HG03558 (cell line): ENCODE measurements around the gene HOXA7.

Experiments
- ATAC-seq: cut with Tn5 transposase; IDR thresholded peaks from one replicate; pipeline ENCODE4 v1.9.1; 2021; ENCODE audit warnings: moderate number of reproducible peaks; ENCODE audit not compliant: unreplicated experiment; ENCODE audit errors: extremely low read depth

The HOXA7 gene

DNA sequence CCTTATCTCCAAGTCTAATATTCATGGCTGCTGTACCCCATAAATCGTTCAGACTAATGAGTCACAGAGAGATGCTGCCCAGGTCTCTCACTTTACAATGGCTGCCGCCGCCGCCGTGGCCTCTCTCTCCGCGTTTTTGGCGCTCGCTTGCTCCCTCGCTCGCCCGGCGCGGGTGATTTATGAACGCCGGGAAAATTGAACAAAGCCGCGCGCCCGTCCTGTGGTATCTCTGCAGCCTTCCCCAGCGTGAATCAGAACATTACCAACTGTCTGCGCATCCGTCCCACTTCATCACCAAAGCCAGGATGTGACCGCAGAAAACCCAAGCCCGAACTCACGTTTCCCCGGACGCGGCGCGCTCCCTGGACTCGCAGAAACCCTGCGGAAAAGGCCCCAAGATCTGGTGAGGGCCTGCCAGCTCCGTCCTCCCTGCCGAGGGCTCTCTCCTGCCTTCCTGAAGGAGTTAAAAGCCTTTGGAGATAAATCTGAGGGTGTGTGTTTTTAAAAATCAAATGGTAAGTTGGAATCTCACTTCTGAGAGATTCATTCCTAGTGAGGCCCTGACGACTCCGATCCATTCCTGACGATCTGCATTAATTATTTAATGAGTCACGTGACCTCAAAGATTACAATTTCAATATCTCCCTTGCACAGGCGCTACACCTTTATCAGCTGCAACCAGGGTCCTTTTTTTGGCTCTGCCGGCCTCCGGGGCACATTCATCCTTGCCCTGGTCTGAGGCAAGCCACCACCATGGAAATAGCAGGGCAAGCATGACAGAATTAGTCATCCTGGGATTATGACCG, 32.2 kb downstream of the HOXA7 start:
- ATAC-seq, result no peak

GRCh38 chr7:27123477-27124053, 32.9 kb downstream of the HOXA7 start:
- no peak for ATAC-seq

DNA sequence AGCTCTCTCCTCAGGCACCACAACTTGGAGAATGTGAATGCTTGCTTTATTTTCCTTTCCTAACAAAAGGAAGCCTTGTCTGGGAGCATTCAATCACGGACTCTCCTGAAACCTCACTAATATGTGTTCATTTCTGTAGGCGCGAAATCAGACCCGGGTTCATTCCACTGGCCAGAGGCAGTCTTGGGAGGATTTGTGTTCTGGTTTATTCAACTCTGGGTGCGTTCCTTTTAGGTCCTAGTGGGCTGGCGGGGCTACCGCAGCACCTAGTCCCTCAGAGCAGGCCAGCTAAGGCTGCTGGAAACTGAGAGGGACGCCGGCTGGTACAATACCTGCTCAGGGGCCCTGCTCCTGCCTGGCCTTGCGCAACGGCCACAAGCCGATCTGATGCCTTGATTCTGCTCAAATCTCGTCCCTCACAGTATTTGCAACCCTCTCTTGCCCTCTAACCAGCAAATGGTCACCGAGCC, 33.4 kb downstream of the HOXA7 start:
- ATAC-seq, result no peak

DNA sequence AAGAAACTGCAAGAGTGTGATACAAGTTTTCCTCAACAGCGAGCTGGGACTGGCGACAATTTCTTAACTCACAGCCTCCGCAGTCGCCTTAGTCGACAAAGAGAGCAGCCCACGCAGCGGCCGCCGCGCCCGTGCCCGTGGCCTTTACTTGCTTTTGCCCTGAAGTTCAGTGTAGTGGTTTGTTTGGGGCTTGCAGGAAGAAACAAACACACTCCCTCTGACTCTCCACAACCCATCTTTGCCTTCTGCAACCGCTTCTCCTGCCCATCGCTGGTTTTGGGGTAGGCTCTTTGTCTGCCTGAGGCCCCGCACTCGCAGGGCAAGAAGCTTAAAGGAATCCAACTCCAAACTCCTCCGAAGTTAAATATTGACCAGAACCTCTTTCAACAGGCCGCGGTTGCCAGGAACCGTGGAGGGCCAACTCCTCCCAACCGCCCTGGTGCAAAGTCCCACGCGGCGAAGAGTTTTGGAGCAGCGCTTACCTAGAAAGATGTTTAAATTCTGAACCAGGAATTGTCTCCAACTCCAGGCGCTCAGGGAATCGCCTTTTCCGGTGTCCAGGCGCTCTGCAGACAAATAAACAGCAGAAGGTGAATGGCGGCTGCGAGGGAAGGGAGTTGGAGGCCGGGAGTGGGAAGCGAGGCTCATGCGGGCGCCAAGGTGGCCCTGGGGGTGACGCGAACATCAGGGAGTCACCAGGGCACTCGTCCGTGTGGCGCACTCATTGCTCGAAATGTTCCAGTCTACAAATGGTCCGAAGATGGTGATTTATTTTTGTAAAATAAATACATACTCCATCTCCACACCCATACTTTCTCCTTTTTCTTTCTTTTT, 34.2 kb downstream of the HOXA7 start:
- no peak for ATAC-seq

DNA sequence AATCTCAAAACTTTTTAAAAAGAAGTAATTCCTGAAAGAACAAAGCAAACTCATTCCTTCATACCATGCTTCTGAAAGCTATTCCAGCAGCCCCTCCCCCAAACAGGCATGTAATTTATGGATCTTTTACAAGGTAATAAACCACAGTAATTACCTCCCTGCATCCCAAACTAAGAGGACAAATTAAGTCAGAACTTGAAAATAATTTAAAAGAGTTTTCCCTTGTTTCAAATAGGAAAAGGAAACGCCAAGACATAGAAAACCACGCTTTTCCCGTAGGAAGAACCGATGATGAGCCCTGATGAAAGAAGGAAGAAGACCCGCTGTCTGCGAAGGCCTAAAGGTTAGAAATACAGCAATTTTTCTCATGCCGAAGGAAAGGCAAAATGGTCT, 34.8 kb downstream of the HOXA7 start:
- no peak for ATAC-seq

GRCh38 chr7:27119412-27119911, 37.0 kb downstream of the HOXA7 start:
- ATAC-seq, result no peak

- no peak for ATAC-seq
These were observed 37.9 kb downstream of the HOXA7 start for GRCh38 chr7:27118580-27118979.

- no peak for ATAC-seq
These were observed 38.5 kb downstream of the HOXA7 start for GRCh38 chr7:27117887-27118491.

- ATAC-seq, result no peak
These were observed 39.3 kb downstream of the HOXA7 start for GRCh38 chr7:27116962-27117886.

DNA sequence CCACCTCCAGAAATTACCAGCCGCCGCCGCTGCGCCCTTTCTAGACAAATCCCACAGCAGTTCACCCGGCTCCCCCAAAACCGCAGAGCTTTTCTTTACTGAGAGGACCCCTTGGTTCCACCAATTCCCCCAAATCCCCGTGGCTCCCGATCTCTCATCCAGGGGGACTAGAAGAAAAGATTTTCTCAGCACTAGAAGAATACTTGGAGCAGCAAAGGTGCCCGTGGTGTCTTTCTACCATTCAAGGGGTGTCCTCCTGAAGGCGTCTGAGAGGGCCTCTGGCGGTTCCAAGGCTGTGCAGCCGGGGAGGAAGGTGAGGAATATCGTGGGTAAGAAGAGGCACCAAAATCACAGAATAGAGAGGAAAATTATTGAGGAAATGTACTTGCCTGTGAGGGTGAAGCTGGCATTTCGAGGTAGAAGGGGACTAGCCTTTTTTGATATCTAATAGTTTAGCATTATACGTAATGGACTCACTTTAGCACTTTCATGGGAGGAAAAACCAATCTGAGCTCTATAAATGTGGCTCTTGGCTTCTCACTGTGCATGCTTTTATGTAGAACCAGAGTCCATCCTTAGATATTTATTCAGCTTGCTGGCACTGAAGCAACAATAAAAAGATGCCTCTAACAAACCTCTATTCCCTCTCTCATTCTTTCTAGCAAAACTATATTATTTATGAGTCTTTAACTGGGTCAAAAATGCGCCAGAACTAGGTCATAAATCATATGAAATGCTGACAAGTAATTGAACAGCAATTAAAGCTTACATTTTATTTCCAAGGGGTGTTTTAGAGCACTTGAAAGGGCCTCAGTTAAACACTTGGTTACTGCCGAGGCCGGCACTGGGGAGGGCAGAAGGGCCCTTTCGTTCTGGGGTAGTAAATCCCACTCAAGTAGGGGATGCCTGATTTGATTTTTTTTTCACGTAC, 40.2 kb downstream of the HOXA7 start:
- no peak for ATAC-seq

- ATAC-seq, result no peak
These were observed 41.1 kb downstream of the HOXA7 start for GRCh38 chr7:27115221-27116026.

- no peak for ATAC-seq
These were observed 41.6 kb downstream of the HOXA7 start for GRCh38 chr7:27114881-27115220.

- no peak for ATAC-seq
These were observed 42.3 kb downstream of the HOXA7 start for GRCh38 chr7:27113991-27114769.

GRCh38 chr7:27112955-27113949, 43.2 kb downstream of the HOXA7 start:
- no peak for ATAC-seq

- no peak for ATAC-seq
These were observed 44.1 kb downstream of the HOXA7 start for GRCh38 chr7:27112361-27112760.
